Measurements from ENCODE around the gene HDAC9.

DNA sequence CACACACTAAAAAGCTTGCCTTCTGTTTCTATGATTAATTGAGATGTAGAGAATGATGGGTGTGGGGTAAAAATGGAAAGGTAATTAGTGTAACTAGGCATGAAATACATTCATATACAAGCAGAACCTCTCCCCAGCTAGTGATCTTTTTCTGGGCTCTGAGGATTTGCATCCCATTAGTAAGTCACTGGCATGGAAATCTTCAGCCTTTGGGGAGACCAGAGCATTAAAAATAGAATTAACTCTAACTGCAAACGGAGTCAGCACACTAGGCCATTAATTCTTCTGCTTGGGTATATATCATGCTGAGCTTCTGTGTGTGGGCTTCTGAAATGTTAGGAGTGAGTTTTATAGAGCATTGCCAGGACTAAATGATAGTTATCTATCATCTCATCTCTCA, 128.9 kb downstream of the HDAC9 start:
- TF ChIP-seq, protein P1, sequence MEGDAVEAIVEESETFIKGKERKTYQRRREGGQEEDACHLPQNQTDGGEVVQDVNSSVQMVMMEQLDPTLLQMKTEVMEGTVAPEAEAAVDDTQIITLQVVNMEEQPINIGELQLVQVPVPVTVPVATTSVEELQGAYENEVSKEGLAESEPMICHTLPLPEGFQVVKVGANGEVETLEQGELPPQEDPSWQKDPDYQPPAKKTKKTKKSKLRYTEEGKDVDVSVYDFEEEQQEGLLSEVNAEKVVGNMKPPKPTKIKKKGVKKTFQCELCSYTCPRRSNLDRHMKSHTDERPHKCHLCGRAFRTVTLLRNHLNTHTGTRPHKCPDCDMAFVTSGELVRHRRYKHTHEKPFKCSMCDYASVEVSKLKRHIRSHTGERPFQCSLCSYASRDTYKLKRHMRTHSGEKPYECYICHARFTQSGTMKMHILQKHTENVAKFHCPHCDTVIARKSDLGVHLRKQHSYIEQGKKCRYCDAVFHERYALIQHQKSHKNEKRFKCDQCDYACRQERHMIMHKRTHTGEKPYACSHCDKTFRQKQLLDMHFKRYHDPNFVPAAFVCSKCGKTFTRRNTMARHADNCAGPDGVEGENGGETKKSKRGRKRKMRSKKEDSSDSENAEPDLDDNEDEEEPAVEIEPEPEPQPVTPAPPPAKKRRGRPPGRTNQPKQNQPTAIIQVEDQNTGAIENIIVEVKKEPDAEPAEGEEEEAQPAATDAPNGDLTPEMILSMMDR (IDR thresholded peaks at IDR 0.05; ENCODE audit: borderline replicate concordance, extremely low read depth, low read length, poor library complexity, severe bottlenecking): no peak
- no peak for TF ChIP-seq EZH2 (IDR thresholded peaks at IDR 0.05; ENCODE audit: borderline replicate concordance, low read depth, low read length, severe bottlenecking)

All from DND-41 (cell line).